HFFc6 (cell line): ENCODE measurements around the gene HDX. TPM values are rescaled to one million over a fixed set of nuclear protein-coding genes. Genes with fewer than 3 reads are reported as not detected.
"Not testable (repeated sequence)": the region's sequence is repeated elsewhere in the genome, so short reads cannot be mapped to it uniquely, and the experiment has no call there.

ENCODE experiments used
- DNase-seq: peaks from one replicate; pipeline ENCODE4 v3.0.0-alpha.2; 2018
- H3K27ac Mint-ChIP-seq: 2 replicates; pipeline ENCODE4 v1.8.0; 2020; ENCODE audit warnings: mild to moderate bottlenecking, mixed read lengths
- H3K27me3 Mint-ChIP-seq: 2 replicates; pipeline ENCODE4 v1.8.0; 2021; ENCODE audit warnings: mild to moderate bottlenecking, moderate library complexity, mixed read lengths; ENCODE audit not compliant: insufficient read depth
- H3K36me3 Mint-ChIP-seq: 2 replicates; pipeline ENCODE4 v1.8.0; 2021; ENCODE audit warnings: low read depth, mixed read lengths
- H3K4me1 Mint-ChIP-seq: 2 replicates; pipeline ENCODE4 v1.8.0; 2020; ENCODE audit warnings: low read depth, mixed read lengths
- H3K4me3 Mint-ChIP-seq: 2 replicates; pipeline ENCODE4 v1.8.0; 2020; ENCODE audit warnings: mild to moderate bottlenecking, moderate library complexity, mixed read lengths
- H3K9me3 Mint-ChIP-seq: 2 replicates; pipeline ENCODE4 v1.8.0; 2020; ENCODE audit warnings: mild to moderate bottlenecking, mixed read lengths
- long read RNA-seq: library from polyadenylated mRNA; unstranded; transcript quantifications from one replicate; pipeline ENCODE4 v2.0.0, GENCODE V29; 2019
- total RNA-seq, 6 experiments: library from RNA; stranded (reverse); fragmentation: NEBNext Ultra II Directional; extraction: Animal tissue kit (Norgen Biotek cat#: 25700); gene quantifications; 2 replicates in 1 of 6; 3 replicates in 5 of 6; pipeline ENCODE4 v1.2.3, GENCODE V29; 2021
- TF ChIP-seq, protein P1 (sequence below): fragments of 200-600 bp; sonication (generic); IDR thresholded peaks from 2 replicates; pipeline ENCODE4 v1.5.0; 2021; ENCODE audit warnings: antibody characterized with exemption, mild to moderate bottlenecking

HDX gene, protein sequence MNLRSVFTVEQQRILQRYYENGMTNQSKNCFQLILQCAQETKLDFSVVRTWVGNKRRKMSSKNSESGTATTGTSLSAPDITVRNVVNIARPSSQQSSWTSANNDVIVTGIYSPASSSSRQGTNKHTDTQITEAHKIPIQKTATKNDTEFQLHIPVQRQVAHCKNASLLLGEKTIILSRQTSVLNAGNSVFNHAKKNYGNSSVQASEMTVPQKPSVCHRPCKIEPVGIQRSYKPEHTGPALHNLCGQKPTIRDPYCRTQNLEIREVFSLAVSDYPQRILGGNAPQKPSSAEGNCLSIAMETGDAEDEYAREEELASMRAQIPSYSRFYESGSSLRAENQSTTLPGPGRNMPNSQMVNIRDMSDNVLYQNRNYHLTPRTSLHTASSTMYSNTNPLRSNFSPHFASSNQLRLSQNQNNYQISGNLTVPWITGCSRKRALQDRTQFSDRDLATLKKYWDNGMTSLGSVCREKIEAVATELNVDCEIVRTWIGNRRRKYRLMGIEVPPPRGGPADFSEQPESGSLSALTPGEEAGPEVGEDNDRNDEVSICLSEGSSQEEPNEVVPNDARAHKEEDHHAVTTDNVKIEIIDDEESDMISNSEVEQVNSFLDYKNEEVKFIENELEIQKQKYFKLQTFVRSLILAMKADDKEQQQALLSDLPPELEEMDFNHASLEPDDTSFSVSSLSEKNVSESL
- total RNA-seq, result 1 to 10 TPM; 1.3 to 1.9 (median 1.7) TPM
- long read RNA-seq, partial matches to known transcripts, result 1 of 2 reads
- long read RNA-seq, other reads (novel, unspliced or antisense), result 1 of 2 reads

- Mint-ChIP-seq H3K9me3 (no peaks in the 10 kb centered on the region), H3K27me3 (no peaks in the 10 kb centered on the region), H3K4me1 (peaks cover 9% of the 10 kb centered on the region), H3K36me3 (no peaks in the 10 kb centered on the region), H3K27ac (peak within 1 kb of the TSS; percentile 96), H3K4me3 (peak within 1 kb of the TSS; percentile 96)
- TF ChIP-seq, protein P1, sequence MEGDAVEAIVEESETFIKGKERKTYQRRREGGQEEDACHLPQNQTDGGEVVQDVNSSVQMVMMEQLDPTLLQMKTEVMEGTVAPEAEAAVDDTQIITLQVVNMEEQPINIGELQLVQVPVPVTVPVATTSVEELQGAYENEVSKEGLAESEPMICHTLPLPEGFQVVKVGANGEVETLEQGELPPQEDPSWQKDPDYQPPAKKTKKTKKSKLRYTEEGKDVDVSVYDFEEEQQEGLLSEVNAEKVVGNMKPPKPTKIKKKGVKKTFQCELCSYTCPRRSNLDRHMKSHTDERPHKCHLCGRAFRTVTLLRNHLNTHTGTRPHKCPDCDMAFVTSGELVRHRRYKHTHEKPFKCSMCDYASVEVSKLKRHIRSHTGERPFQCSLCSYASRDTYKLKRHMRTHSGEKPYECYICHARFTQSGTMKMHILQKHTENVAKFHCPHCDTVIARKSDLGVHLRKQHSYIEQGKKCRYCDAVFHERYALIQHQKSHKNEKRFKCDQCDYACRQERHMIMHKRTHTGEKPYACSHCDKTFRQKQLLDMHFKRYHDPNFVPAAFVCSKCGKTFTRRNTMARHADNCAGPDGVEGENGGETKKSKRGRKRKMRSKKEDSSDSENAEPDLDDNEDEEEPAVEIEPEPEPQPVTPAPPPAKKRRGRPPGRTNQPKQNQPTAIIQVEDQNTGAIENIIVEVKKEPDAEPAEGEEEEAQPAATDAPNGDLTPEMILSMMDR, result no peak
- DNase-seq, result peak; percentile 74
Observed at GRCh38 chrX:84501798-84502628, at the start of gene HDX. Gene HDX, minus strand, starts transcription at chrX:84502453. Its CDS starts 27,056 bp downstream, at chrX:84475397.

- not testable (repeated sequence) for H3K36me3 Mint-ChIP-seq, H3K27me3 Mint-ChIP-seq, H3K27ac Mint-ChIP-seq, DNase-seq, H3K4me1 Mint-ChIP-seq, H3K4me3 Mint-ChIP-seq
- peaks cover 13% of the 10 kb centered on the region for H3K9me3 Mint-ChIP-seq
Observed at GRCh38 chrX:84541315-84541714, 39.1 kb upstream of the HDX start.

DNA sequence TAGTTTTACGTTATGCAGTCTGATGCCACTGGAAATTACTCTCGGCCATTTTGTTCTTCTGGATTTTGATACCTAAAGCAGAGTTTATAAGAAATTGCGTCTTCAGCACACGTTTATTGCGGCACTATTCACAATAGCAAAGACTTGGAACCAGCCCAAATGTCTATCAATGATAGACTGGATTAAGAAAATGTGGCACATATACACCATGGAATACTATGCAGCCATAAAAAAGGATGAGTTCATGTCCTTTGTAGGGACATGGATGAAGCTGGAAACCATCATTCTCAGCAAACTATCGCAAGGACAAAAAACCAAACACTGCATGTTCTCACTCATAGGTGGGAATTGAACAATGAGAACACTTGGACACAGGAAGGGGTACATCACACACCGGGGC, 35.4 kb upstream of the HDX start:
- H3K27me3 Mint-ChIP-seq, H3K27ac Mint-ChIP-seq, DNase-seq, H3K36me3 Mint-ChIP-seq, H3K4me3 Mint-ChIP-seq, H3K4me1 Mint-ChIP-seq: not testable (repeated sequence)
- H3K9me3 Mint-ChIP-seq, result peaks cover 11% of the 10 kb centered on the region

GRCh38 chrX:84488426-84488825, 13.8 kb downstream of the HDX start:
- H3K36me3 Mint-ChIP-seq, result peaks cover 6% of the 10 kb centered on the region
- H3K27me3 Mint-ChIP-seq, result no peaks in the 10 kb centered on the region
- TF ChIP-seq, protein P1, result no peak
- H3K9me3 Mint-ChIP-seq, result 0 out of 2 replicates have a peak, but pooled peaks cover 4% of the 10 kb centered on the region
- no peak for DNase-seq
- H3K4me1 Mint-ChIP-seq, result no peaks in the 10 kb centered on the region
- H3K4me3 Mint-ChIP-seq, result no peak overlapping the region
- no peak overlapping the region for H3K27ac Mint-ChIP-seq

DNA sequence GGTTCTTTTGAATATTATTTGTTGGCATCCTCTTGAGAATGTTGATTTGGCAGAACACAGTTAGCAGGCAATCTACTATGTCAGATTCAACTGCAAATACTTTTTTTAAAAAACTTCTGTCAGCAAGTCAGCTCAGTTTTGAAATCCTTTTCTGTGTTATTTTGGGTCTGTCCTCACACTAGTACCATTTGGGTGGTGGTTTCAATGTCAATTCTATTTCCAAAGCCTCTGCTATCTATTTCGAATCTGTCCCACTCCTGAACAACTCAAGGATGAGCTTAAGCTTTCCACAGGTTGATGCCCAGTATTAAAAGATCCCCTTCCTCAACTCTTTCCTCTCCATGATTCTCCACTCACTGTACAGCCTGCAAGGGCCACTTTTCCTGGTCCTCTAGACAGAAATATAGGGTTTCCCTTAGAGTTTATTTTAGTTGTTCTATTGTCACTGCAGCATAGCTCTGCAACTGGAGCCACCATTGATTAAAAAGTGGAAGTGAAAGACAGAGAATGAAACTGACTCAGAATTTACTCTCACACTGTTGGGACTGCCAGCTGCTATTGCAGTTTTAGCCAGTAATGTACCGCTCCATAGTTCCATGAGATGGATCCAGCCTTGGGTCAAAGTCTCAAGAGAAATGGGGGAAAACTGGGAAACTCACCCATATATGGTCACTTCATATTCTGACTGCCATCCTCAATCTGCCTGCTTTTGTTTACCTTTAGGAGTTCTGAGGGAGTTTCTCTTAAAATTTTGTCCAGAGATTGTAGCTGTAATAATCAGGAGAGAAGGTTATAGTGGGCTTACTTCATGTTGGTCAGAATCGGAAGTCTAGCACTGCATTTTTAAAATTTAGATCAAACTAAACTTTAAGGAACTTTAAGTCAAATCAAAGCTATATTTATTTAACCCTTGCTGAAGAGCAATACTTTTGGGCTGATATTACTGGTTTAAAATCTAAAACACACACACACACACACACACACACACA, 14.6 kb downstream of the HDX start:
- H3K27me3 Mint-ChIP-seq, result no peaks in the 10 kb centered on the region
- 0 out of 2 replicates have a peak, but pooled peaks cover 4% of the 10 kb centered on the region for H3K9me3 Mint-ChIP-seq
- H3K36me3 Mint-ChIP-seq, result peaks cover 9% of the 10 kb centered on the region
- TF ChIP-seq, protein P1, result no peak
- H3K4me1 Mint-ChIP-seq, result no peaks in the 10 kb centered on the region
- no peak for DNase-seq
- H3K27ac Mint-ChIP-seq, result no peak overlapping the region
- no peak overlapping the region for H3K4me3 Mint-ChIP-seq
